ENCODE data around the gene SERINC1. TPM values are rescaled to one million over a fixed set of nuclear protein-coding genes. Genes with fewer than 3 reads are reported as not detected.

SERINC1 gene
- total and polyA plus RNA-seq, 9 of the 15 experiments (the other 6 are each of a cell fraction or from before 2014, with no cell fraction given): 28.8 to 64.6 (median 39.7) TPM

DNA sequence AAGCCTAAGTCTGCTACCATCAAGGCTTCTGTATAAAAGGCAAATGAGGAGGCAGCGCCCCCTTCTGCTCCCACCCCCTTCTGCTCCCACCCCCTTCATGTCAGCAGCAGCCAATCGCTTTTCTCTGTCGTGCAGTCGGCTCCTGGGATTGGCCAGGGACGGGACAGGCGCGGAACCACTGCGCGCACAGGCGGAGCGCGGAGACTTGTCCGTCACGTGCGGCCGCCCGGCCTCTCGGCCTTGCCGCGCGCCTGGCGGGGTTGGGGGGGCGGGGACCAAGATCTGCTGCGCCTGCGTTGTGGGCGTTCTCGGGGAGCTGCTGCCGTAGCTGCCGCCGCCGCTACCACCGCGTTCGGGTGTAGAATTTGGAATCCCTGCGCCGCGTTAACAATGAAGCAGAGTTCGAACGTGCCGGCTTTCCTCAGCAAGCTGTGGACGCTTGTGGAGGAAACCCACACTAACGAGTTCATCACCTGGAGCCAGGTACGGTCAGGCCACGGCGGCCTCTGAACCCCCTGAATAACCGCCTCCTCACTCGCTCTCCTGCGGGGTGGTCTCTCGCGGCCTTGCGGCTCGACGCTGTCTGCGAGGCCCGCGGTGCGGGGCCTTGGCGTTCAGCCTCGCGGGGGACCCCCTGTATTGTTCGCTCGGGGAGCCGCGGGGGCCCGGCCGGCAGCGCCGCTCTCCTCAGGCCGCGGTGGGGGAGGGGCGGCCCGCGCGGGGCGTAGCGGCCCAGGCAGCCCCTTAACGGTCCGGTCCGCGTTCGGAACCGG, 72.1 kb downstream of the SERINC1 start, which contains the start of gene HSF2 (continued):
- TF ChIP-seq ZNF133 (CRISPR knock-in tag; IDR thresholded peaks at IDR 0.05) (no peak), ARID2 (IDR thresholded peaks at IDR 0.05) (no peak), PTTG1 (tag; IDR thresholded peaks at IDR 0.05; ENCODE audit: low read depth) (no peak), SIX5 (IDR thresholded peaks at IDR 0.05; ENCODE audit: borderline replicate concordance in 1 of 2, insufficient read depth in 1 of 2, low read depth in 1 of 2, low read length in 2 of 2) (no peak), POLR2B (IDR thresholded peaks at IDR 0.05; ENCODE audit: low read depth, partially characterized antibody) (no peak), CCNT2 (IDR thresholded peaks at IDR 0.05; ENCODE audit: borderline replicate concordance, extremely low read depth, insufficient read length, low read depth, low read length) (peak; percentile 71), MAZ (CRISPR knock-in tag; conservative IDR thresholded peaks at IDR 0.05 in 1 of 2, IDR thresholded peaks at IDR 0.05 in 1 of 2) (peak; percentile 18 to 21; a peak in 1 of 4 replicates), KLF16 (IDR thresholded peaks at IDR 0.05) (no peak), ZFP36 (IDR thresholded peaks at IDR 0.05; ENCODE audit: low read depth, low read length, partially characterized antibody) (no peak), AFF1 (IDR thresholded peaks at IDR 0.05; ENCODE audit: low read depth in 1 of 2, partially characterized antibody in 2 of 2) (no peak), ZNF140 (CRISPR knock-in tag; IDR thresholded peaks at IDR 0.05) (no peak), ZNF780A (CRISPR knock-in tag; IDR thresholded peaks at IDR 0.05) (no peak), SRSF9 (IDR thresholded peaks at IDR 0.05; ENCODE audit: borderline replicate concordance, low read depth, low read length) (no peak), ADNP (tag; IDR thresholded peaks at IDR 0.05) (no peak), ZNF764 (CRISPR knock-in tag; IDR thresholded peaks at IDR 0.05; ENCODE audit: low read depth) (no peak), BHLHE40 (IDR thresholded peaks at IDR 0.05; ENCODE audit: low read length) (peak; percentile 99), KAT7 (CRISPR knock-in tag; IDR thresholded peaks at IDR 0.05; ENCODE audit: borderline replicate concordance) (no peak), CREB3 (tag; conservative IDR thresholded peaks at IDR 0.05; ENCODE audit: low read depth) (no peak)
- TF ChIP-seq, protein P1, sequence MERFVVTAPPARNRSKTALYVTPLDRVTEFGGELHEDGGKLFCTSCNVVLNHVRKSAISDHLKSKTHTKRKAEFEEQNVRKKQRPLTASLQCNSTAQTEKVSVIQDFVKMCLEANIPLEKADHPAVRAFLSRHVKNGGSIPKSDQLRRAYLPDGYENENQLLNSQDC (CRISPR knock-in tag; IDR thresholded peaks at IDR 0.05): no peak
- TF ChIP-seq, protein P2, sequence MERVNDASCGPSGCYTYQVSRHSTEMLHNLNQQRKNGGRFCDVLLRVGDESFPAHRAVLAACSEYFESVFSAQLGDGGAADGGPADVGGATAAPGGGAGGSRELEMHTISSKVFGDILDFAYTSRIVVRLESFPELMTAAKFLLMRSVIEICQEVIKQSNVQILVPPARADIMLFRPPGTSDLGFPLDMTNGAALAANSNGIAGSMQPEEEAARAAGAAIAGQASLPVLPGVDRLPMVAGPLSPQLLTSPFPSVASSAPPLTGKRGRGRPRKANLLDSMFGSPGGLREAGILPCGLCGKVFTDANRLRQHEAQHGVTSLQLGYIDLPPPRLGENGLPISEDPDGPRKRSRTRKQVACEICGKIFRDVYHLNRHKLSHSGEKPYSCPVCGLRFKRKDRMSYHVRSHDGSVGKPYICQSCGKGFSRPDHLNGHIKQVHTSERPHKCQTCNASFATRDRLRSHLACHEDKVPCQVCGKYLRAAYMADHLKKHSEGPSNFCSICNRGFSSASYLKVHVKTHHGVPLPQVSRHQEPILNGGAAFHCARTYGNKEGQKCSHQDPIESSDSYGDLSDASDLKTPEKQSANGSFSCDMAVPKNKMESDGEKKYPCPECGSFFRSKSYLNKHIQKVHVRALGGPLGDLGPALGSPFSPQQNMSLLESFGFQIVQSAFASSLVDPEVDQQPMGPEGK (CRISPR knock-in tag; IDR thresholded peaks at IDR 0.05; ENCODE audit: borderline replicate concordance): no peak
